HG03460 (cell line): ENCODE measurements around the gene CYB5B.

Experiments
- ATAC-seq: cut with Tn5 transposase; IDR thresholded peaks from one replicate; pipeline ENCODE4 v1.9.1; 2021; ENCODE audit not compliant: unreplicated experiment

The CYB5B gene

GRCh38 chr16:69424053-69424934, at the start of gene CYB5B:
CYB5B (plus strand) TSS chr16:69424619; CDS start chr16:69424684, 65 bp downstream.
- peak; percentile 91 for ATAC-seq

GRCh38 chr16:69376393-69377059, 47.9 kb upstream of the CYB5B start:
- ATAC-seq, result no peak

DNA sequence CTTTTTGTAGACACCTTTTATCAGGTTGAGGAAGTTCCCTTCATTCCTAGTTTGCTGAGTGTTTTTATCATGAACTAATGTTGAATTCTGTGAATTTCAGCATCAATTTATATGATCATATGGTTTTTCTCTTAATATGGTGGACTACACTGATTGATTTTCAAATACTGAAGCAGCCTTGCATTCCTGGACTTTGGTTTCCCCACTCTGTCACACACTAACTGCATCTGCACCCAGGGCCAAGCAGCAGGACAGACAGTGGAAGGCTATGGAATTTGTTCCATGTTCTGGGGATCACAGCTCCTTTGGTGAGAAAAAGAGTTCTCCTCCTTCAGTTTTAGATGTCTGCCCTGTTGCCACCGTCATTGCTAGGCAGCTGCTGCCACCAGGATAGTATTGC, 46.4 kb upstream of the CYB5B start:
- ATAC-seq, result no peak

DNA sequence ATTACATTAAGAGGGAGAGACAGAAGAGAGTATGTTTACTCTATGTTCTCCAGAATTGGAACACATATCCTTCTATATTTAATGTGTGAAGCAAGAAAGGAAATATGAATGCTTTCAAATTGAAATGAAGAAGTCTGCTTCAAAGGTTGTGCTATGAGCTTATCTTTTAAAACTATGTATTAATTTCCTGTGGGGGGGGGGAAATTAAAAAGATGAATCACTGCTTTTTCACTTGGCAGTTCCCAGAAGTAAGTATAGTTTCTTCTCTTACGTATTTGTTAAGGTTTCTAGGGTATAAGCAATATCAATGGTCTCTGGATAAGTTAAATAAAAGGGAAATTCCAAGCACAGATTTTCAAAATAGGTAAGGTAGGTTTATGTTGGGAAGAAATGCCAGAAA, 45.7 kb upstream of the CYB5B start:
- ATAC-seq, result no peak

GRCh38 chr16:69381231-69381630, 43.2 kb upstream of the CYB5B start:
- ATAC-seq, result no peak

DNA sequence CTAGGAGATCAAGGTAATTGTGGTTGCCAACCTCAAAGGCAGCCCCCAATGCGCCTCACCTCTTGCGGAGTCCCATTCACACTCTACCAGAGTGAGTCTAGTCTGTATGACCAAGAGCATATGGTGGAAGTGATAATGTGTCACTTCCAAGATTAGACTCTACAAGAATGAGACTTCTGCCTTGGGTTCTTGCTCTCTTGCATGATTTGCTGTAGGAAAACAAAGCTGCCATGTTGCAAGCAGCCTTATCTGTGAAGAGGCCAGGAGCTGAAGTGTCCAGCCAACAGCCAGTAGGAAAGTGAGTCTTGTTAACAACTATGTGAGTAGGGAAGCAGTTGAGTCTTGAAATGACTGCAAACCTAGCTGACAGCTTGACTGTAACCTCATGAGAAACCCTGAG, 42.0 kb upstream of the CYB5B start:
- no peak for ATAC-seq

- ATAC-seq, result no peak
Observed at GRCh38 chr16:69384974-69385373, 39.4 kb upstream of the CYB5B start.

DNA sequence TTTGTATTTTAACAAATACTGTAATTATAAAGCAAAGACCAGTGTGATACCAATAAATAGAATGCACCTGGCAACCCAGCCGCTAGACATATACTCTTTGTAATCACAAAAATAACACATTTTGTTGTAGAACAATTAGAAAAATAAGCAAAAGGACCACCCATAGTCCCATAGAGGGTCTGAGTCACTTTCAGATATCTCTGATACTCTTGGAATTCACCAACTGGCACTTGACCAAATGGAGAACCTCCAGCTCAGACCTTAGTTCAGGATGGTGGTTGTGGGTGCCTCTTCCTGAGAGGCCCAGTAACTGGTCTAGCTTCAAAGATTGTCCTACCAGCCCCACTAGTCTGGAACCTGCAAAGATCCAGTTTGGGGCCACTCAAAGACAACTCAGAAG, 37.8 kb upstream of the CYB5B start:
- no peak for ATAC-seq

- no peak for ATAC-seq
Observed at GRCh38 chr16:69393898-69394849, 30.2 kb upstream of the CYB5B start.

DNA sequence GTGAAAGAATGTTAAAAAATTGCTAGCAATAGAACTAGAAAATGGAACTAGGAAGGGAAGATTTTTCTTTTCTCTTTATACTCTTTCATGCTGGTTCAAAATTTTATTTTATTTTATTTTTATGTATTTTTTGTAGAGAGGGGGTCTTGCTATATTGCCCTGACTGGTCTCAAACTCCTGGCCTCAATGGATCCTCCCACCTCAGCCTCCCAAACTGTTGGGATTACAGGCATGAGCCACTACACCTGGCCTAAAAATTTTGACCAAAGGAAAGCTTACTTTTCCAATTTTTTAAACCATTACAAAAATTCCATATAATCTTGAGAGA, 28.6 kb upstream of the CYB5B start:
- no peak for ATAC-seq

DNA sequence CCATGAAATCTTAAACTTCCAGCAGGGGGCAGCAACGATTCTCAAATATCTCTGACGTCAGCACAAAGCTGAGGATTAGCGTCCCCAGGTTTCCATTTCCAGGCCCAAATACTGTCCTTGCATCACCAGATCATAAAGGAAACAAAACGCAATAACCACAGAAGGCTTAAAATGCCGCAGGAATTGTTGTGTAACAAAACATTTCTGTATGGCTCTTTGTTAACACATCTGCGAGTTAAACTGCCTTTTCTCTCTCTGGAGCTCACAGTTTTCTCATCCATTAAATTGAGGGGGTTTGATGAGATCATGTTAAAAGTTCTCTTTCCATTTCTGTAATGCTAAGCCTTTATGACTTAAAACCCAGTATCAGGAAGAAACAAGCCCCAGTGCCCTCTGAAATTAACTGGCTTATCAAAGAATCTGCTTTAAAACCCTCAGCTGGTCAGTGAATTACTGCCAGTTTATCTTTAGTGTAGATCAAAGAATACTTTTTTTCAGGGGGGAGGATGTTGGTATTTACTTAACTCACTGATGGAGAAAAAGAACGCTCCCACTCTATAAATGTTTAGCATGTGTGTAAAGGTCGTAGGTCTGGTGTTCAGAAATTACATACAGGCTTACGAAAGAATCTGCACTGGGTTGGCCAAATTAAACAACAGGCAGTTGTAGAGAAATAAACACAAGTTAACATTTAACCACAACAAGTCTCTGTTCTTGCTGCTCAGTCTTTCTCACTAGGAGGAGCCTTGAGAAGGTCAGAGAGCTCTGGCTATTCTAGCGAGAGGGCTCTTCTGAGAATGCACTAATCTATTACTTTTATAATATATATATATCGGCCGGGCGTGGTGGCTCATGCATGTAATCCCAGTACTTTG, 28.0 kb upstream of the CYB5B start:
- peak; percentile 66 for ATAC-seq

DNA sequence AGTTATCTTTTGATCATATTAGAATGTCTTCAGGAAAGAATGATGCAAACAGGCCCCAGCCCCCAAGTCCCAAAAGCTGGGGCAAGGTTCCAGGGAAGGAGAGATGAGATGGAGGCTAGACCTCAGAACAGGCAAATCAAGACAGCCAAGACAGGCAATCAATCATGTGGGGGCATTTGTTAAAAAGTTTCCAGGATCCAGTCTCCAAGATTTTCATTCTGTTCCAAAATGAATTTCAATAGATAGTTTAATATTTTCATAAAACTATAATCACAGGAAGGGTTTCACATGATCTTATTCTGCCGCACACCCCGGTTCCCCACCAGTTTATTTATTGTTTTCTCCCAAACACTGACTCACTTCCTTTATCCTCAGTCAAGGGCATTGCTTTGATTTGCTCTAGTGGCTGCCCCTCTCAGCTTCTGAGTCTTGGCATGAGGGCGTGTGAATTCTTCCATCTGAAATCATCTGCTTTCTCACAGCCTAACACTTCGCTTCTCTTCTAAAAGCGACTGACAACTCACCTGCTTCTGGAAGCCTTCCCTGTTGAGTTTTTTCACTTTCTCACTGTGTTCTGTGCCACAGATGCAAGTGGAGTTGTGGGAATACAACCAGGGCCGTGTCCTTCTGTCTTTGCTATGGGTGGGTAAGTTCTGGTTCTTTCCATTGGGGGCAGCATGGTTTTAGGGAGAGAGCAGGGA, 26.4 kb upstream of the CYB5B start:
- ATAC-seq, result no peak

DNA sequence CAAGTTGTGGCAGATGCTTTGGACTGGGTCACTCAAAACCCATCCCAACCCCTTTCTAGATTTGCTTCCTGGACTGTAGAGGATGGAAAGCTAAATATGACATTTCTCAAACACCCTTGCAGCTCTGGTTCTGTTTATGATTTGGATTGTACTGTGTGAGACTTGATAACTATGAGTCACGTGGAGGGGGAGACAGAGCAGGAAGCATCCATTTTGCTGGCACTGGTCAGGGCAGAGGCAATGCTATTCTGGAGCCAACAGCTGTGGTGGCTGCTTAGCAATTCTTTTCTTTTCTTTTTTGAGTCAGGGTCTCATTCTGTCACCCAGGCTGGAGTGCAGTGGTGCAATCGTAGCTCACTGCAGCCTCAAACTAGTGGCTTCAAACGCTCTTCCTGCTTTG, 25.1 kb upstream of the CYB5B start:
- ATAC-seq, result no peak

- no peak for ATAC-seq
Observed at GRCh38 chr16:69402439-69402838, 22.0 kb upstream of the CYB5B start.

GRCh38 chr16:69404275-69404805, 20.1 kb upstream of the CYB5B start:
- no peak for ATAC-seq

DNA sequence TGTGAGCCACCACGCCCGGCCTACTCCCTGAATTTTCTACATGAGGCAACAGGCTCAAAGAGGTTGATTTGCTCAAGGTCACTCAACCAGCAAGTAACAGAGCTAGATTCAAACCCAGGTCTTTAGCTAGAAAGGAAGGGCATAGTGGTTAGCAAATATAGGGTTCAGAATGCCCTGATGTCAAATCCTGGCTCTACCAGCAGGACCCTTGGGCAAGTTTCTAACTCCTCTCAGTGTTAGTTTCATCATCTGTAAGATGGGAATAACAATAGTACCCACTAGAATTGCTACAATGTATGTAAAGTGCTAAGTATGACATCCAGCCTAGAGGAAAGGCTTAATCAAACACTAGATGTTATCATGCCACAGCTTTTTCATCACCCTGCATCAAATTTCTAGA, 19.1 kb upstream of the CYB5B start:
- no peak for ATAC-seq

DNA sequence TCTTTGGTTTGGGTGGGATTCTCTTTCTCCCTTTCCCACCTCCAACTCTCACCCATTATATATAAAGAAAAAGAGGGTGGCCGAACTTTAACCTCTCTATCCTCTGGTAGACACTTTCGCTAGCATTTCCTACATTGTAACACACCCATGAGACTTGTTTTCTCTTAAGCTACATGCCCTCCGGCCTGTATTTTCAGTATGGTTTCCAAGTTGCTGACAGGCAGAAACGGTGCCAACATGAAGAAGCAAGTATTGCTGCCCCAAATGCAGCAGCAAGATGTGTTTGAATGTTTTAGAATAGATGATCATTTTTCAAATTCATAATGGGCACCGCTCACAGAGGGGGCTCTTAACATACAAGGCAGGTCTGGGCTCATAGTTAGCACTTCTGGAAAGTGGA, 18.7 kb upstream of the CYB5B start:
- ATAC-seq, result no peak

GRCh38 chr16:69406780-69407331, 17.6 kb upstream of the CYB5B start:
- no peak for ATAC-seq

- no peak for ATAC-seq
Observed at GRCh38 chr16:69407702-69408323, 16.6 kb upstream of the CYB5B start.
